ENCODE data around the gene MCM3.

The MCM3 gene

DNA sequence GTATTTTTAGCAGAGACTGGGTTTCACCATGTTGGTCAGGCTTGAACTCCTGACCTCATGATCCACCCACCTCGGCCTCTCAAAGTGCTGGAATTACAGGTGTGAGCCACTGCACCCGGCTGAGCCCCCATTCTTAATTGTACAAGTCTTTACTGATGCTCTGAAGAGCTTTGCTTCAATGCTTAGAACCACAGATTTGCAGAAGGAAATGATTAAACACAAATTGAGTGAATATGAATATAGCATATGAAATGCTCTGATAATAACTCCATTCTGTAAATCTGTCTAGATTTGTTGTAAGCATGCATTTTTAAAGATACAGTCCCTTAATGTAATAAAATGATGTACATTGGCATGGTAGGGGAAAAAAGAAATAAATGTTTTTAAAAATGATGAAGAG lies 4.3 kb upstream of the MCM3 start:
- TF ChIP-seq, protein P1, sequence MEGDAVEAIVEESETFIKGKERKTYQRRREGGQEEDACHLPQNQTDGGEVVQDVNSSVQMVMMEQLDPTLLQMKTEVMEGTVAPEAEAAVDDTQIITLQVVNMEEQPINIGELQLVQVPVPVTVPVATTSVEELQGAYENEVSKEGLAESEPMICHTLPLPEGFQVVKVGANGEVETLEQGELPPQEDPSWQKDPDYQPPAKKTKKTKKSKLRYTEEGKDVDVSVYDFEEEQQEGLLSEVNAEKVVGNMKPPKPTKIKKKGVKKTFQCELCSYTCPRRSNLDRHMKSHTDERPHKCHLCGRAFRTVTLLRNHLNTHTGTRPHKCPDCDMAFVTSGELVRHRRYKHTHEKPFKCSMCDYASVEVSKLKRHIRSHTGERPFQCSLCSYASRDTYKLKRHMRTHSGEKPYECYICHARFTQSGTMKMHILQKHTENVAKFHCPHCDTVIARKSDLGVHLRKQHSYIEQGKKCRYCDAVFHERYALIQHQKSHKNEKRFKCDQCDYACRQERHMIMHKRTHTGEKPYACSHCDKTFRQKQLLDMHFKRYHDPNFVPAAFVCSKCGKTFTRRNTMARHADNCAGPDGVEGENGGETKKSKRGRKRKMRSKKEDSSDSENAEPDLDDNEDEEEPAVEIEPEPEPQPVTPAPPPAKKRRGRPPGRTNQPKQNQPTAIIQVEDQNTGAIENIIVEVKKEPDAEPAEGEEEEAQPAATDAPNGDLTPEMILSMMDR (IDR thresholded peaks at IDR 0.05; ENCODE audit: control insufficient read depth, insufficient read depth, low read depth, low read length, missing control alignments): no peak
- DNase-seq (ENCODE audit: low read depth): no peak
- no peak overlapping the region for H3K4me3 ChIP-seq (ENCODE audit: control insufficient read depth, low read depth, low read length)

DNA sequence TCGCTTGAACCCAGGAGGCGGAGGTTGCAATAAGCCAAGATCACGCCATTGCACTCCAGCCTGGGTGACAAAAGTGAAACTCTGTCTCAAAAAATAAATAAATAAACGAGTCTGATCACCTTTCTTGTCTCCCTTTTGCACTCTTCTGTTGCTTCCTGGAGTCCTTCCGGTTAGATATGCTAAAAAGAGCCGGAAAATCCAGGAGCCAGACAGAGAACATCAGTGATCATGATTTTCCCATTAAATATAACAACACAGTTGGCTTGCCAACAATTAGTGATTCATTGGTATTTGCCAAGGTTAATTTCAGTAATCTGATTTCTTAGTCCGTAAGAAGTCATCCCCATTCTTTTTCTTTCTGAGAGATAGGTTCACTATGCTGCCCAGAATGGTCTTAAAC lies 3.7 kb upstream of the MCM3 start:
- DNase-seq (ENCODE audit: low read depth): no peak
- TF ChIP-seq, protein P1 (IDR thresholded peaks at IDR 0.05; ENCODE audit: control insufficient read depth, insufficient read depth, low read depth, low read length, missing control alignments): no peak
- no peak overlapping the region for H3K4me3 ChIP-seq (ENCODE audit: control insufficient read depth, low read depth, low read length)

DNA sequence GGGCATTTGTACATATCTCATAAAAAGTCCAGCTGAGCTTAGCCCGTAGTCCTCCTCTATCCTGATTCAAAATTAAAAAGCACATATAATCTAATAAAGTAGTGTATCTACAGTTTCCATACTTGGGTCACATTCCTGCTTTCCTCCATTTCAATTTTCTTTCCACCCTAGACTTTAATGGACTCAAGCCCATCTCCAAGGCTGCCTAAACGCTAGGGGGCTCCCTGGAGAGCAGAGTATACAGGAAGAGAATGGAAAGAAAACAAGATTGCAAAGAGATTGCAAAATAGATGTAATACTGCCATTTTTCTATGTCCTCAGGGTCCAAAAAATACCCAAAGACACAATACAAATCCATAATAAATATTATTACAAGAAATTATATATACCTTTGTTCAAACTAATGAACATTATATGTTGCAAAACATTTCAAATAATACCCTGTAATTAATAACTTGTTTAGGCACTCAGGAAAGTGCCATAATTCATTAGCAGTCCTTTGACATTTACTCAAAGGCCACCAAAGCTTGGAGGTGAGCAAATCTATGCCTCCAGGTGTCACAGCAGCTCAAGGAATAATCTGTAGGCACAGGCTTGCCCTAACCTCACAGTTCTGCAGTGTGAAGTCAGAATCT lies 2.4 kb upstream of the MCM3 start:
- H3K4me3 ChIP-seq (ENCODE audit: control insufficient read depth, low read depth, low read length): no peak overlapping the region
- peak; percentile 16 for DNase-seq (ENCODE audit: low read depth)

DNA sequence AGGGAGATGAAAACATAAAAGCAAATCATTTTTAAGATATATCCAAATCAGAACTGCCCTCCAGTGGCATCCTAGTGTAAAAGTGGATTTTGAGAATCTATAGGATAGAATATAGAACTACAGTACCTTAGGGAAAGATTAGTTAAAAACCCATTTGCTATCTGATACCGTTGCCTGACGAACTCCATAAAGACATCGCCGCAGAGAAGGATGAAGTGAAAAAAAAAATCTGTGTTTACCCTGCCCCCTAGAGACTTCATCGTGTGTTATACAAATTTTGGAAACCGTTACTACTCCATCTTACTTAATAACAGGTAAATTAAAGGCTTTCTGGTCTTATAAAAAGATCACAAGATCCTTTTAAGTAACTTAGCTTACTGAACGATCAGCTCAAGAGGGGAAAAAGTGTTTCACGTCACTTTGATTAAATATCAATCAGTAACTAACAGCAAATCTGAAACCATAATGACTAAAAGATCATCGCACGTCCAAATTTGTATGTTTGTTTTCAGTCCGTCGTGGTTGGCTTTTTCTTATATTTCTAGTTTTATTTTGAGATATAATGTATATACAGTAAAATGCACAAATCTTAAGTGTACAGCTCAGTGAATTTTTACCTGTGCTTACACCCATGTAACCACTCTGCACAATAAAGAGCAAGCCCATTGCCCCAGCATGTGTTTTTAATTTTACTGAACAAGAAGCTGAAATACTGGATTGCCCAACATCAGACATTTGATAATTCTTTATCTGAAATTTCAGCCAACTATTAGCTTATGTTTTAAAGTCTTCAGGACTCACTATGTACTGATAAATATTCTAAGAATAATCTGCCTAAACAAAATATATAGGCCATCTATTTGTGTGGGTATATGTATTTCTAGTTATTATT lies 881 bp upstream of the MCM3 start:
- H3K4me3 ChIP-seq (ENCODE audit: control insufficient read depth, low read depth, low read length): peak overlapping the region; percentile 92
- TF ChIP-seq, protein P1 (IDR thresholded peaks at IDR 0.05; ENCODE audit: control insufficient read depth, insufficient read depth, low read depth, low read length, missing control alignments): peak; percentile 1
- DNase-seq (ENCODE audit: low read depth): peak; percentile 13

More for the DNA sequence above, 2.4 kb upstream of the MCM3 start:
- TF ChIP-seq, protein P1 (IDR thresholded peaks at IDR 0.05; ENCODE audit: control insufficient read depth, insufficient read depth, low read depth, low read length, missing control alignments): peak; percentile 86

DNA sequence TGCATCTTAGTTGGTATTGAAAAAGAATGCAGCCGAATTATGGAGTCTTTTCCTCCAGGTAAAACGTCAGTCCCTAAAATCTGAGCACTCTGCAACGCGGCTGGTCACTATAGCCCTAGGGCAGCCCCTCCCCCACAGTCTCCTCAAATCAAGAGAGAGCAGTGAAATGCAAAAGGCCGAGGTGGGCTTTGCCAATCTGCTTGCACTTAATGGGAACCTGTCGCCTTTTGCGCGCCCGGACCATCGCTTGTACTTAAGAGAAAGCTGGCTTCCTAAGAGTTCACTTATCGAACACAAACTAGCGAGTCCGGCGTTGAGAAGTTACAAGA lies 447 bp downstream of the MCM3 start:
- TF ChIP-seq, protein P1 (IDR thresholded peaks at IDR 0.05; ENCODE audit: control insufficient read depth, insufficient read depth, low read depth, low read length, missing control alignments): no peak
- peak overlapping the region; percentile 92 for H3K4me3 ChIP-seq (ENCODE audit: control insufficient read depth, low read depth, low read length)
- no peak for DNase-seq (ENCODE audit: low read depth)

DNA sequence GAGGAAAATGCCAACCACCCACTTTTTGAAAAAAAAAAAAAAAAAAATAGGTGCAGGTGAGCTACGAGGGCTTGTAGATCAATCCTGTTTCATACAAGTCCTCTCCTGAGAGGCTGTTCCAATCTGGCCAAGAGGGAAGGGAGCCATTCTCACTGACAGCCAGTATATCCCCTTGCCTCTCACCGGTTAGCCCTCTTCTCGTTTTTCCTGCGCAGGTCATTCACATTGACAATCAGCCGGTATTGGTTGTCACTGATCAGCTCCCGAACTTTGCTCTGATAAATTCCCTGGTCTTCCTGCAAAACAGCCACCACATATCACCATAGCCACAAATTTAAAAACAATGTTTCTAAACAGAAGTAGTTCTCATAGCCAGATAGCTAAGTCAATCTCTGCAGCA lies 1.4 kb downstream of the MCM3 start:
- DNase-seq (ENCODE audit: low read depth): no peak
- TF ChIP-seq, protein P1 (IDR thresholded peaks at IDR 0.05; ENCODE audit: control insufficient read depth, insufficient read depth, low read depth, low read length, missing control alignments): no peak
- no peak overlapping the region for H3K4me3 ChIP-seq (ENCODE audit: control insufficient read depth, low read depth, low read length)

All from AG09309 (cell line).